Measurements from ENCODE around the gene CCR6.

DNA sequence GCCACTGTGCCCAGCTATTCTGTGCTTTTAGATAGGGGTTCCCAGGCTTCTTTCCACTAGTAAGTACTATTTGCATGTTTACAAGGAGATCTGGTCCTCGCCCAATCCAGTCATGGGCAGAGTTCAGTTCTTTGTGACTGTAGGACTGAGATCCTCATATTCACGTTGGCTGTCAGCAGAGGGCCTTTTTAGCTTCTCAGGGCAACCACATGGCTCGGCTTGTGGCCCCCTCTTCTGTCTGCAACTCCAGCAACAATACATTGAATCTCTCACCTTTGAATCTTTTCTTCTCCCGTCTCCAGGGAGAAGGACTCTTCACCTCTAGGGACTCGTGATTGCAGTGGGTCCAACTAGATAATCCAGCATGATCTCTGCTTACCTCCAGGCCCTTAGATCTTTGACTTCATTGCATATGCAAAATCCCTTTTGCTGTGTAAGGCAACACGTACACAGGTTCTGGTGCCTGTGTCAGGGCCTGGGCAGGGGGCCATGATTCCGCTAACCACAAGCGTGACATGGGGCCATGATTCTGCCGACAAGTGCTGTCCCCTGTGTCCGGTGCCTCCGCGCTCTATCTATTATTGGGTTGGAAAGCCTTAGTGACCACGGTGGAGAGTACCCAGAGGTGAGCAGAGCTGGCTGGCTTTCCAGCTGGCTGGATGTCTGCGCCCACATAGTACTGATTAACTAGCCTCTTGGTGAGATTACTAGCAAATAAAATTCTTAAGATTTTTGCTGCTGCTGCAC is 5.1 kb downstream of the CCR6 start:
- TF ChIP-seq, protein P1, sequence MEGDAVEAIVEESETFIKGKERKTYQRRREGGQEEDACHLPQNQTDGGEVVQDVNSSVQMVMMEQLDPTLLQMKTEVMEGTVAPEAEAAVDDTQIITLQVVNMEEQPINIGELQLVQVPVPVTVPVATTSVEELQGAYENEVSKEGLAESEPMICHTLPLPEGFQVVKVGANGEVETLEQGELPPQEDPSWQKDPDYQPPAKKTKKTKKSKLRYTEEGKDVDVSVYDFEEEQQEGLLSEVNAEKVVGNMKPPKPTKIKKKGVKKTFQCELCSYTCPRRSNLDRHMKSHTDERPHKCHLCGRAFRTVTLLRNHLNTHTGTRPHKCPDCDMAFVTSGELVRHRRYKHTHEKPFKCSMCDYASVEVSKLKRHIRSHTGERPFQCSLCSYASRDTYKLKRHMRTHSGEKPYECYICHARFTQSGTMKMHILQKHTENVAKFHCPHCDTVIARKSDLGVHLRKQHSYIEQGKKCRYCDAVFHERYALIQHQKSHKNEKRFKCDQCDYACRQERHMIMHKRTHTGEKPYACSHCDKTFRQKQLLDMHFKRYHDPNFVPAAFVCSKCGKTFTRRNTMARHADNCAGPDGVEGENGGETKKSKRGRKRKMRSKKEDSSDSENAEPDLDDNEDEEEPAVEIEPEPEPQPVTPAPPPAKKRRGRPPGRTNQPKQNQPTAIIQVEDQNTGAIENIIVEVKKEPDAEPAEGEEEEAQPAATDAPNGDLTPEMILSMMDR (IDR thresholded peaks at IDR 0.05): no peak
- TF ChIP-seq POLR2A (IDR thresholded peaks at IDR 0.05) (no peak), EP300 (IDR thresholded peaks at IDR 0.05) (no peak)
